ENCODE results near the gene STX3. TPM values are rescaled to one million over a fixed set of nuclear protein-coding genes. Genes with fewer than 3 reads are reported as not detected.

The STX3 gene
- total and polyA plus RNA-seq, 4 donors: 3.3 to 8.5 (median 5.8) TPM

GRCh38 chr11:59754494-59754858 lies 700 bp upstream of the STX3 start:
- H3K36me3 ChIP-seq (ENCODE audit: control insufficient read depth in 4 of 4, insufficient read depth in 3 of 4, low read depth in 1 of 4, low read length in 3 of 4): no peaks in the 10 kb centered on the region
- H3K27me3 ChIP-seq (ENCODE audit: control insufficient read depth in 4 of 4, insufficient read depth in 4 of 4, low read length in 3 of 4): no peaks in the 10 kb centered on the region
- TF ChIP-seq ZBTB33 (IDR thresholded peaks at IDR 0.05) (no peak), RAD21 (IDR thresholded peaks at IDR 0.05) (no peak), JUND (IDR thresholded peaks at IDR 0.05) (no peak), SP1 (IDR thresholded peaks at IDR 0.05) (no peak), FOXA1 (IDR thresholded peaks at IDR 0.05) (no peak), YY1 (IDR thresholded peaks at IDR 0.05) (no peak)
- TF ChIP-seq, protein P1, sequence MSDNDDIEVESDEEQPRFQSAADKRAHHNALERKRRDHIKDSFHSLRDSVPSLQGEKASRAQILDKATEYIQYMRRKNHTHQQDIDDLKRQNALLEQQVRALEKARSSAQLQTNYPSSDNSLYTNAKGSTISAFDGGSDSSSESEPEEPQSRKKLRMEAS (IDR thresholded peaks at IDR 0.05): no peak
- DNase-seq (ENCODE audit: low spot score): peak; percentile 37
- under 1% methylated on average over 20 of the region's 20 CpGs for WGBS
- peak overlapping the region; percentile 76 to 77 for H3K9ac ChIP-seq (ENCODE audit: low read depth in 1 of 2, low read length in 2 of 2)
- H3K4me3 ChIP-seq (ENCODE audit: low read depth in 1 of 3, low read length in 3 of 3): peak overlapping the region; percentile 85 to 92 (median 87)
- peaks cover 0 to 18% (median 10%) of the 10 kb centered on the region in 4 donors for H3K4me1 ChIP-seq (ENCODE audit: control insufficient read depth in 4 of 4, insufficient read depth in 4 of 4, low read length in 3 of 4)
- H3K27ac ChIP-seq (ENCODE audit: low read depth in 1 of 2, low read length in 2 of 2): peak overlapping the region; percentile 65 to 73
- H3K9me3 ChIP-seq (ENCODE audit: control insufficient read depth in 4 of 4, low read length in 3 of 4): no peaks in the 10 kb centered on the region

DNA sequence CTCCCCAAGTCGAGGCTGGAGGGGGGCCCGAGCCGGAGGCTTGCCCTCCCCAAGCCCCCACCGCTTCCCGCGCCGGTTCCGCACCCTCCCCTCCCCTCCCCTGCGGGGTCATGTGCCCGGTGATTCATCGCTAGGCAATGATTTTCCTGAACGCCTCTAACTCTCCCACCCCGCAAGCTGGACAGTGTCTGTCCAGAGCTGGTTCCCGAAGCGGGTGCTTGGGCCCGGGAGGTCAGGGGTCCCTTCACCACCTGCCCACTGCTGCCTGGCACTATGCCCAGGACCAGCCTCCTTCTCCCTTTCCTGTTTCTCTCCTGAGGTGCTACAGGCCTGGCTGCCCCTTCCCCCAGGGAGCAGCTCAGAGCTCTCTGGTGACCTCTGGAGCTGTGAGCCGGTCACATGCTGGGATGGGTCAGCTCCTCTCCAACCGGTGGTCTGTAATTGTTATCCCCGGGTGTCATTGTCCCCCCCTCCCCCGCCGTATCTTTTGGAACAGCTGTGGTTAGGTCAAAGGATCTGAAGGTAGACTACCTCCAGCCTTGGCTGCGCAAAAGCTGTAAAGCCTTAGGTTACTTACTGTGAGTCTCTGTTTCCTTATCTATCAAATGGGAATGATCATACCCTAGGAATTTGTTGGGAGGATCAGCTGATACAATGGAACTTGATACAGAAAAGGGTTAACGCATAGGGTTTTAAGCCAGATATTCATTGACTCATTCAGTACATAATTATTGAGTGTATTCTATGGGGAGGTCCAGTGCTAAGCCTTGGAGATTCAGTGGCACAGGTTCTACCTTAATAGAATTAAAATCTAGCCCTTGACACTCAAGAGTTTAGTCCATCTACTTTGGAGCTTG lies 753 bp downstream of the STX3 start:
- H3K27me3 ChIP-seq (ENCODE audit: control insufficient read depth in 4 of 4, insufficient read depth in 4 of 4, low read length in 3 of 4): no peaks in the 10 kb centered on the region
- H3K4me1 ChIP-seq (ENCODE audit: control insufficient read depth in 4 of 4, insufficient read depth in 4 of 4, low read length in 3 of 4): peaks cover 0 to 18% (median 10%) of the 10 kb centered on the region in 4 donors
- peak; percentile 51 for DNase-seq (ENCODE audit: low spot score)
- peak overlapping the region; percentile 65 to 73 for H3K27ac ChIP-seq (ENCODE audit: low read depth in 1 of 2, low read length in 2 of 2)
- H3K36me3 ChIP-seq (ENCODE audit: control insufficient read depth in 4 of 4, insufficient read depth in 3 of 4, low read depth in 1 of 4, low read length in 3 of 4): no peaks in the 10 kb centered on the region
- WGBS: 10% methylated on average over 23 of the region's 23 CpGs
- TF ChIP-seq, protein P2, sequence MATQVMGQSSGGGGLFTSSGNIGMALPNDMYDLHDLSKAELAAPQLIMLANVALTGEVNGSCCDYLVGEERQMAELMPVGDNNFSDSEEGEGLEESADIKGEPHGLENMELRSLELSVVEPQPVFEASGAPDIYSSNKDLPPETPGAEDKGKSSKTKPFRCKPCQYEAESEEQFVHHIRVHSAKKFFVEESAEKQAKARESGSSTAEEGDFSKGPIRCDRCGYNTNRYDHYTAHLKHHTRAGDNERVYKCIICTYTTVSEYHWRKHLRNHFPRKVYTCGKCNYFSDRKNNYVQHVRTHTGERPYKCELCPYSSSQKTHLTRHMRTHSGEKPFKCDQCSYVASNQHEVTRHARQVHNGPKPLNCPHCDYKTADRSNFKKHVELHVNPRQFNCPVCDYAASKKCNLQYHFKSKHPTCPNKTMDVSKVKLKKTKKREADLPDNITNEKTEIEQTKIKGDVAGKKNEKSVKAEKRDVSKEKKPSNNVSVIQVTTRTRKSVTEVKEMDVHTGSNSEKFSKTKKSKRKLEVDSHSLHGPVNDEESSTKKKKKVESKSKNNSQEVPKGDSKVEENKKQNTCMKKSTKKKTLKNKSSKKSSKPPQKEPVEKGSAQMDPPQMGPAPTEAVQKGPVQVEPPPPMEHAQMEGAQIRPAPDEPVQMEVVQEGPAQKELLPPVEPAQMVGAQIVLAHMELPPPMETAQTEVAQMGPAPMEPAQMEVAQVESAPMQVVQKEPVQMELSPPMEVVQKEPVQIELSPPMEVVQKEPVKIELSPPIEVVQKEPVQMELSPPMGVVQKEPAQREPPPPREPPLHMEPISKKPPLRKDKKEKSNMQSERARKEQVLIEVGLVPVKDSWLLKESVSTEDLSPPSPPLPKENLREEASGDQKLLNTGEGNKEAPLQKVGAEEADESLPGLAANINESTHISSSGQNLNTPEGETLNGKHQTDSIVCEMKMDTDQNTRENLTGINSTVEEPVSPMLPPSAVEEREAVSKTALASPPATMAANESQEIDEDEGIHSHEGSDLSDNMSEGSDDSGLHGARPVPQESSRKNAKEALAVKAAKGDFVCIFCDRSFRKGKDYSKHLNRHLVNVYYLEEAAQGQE (IDR thresholded peaks at IDR 0.05): peak; percentile 31
- TF ChIP-seq TAF1 (conservative IDR thresholded peaks at IDR 0.05) (no peak), SP1 (IDR thresholded peaks at IDR 0.05) (peak; percentile 13), JUND (IDR thresholded peaks at IDR 0.05) (peak; percentile 79 to 91)
- peak overlapping the region; percentile 55 to 92 (median 85) for H3K4me3 ChIP-seq (ENCODE audit: low read depth in 1 of 3, low read length in 3 of 3)
- peak overlapping the region in 1 of 2 donors; percentile 8 for H3K9ac ChIP-seq (ENCODE audit: low read depth in 1 of 2, low read length in 2 of 2)
- H3K9me3 ChIP-seq (ENCODE audit: control insufficient read depth in 4 of 4, low read length in 3 of 4): no peaks in the 10 kb centered on the region

DNA sequence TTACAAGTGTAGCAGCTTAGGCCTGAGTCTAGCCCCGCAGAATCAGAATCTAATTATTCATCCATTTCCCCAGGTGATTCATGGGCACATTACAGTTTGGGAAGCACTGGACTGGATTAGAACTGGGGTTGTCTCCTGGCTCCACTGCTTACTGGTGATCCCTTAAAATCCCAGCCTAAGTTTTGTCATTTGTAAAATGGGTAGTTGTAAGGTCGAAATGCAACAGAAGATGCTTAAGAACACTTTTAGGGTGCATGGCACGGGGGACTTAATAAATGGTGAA lies 1.3 kb downstream of the STX3 start:
- no peak for TF ChIP-seq JUND (IDR thresholded peaks at IDR 0.05)
- no peak for TF ChIP-seq GABPA (IDR thresholded peaks at IDR 0.05 in 1 of 2, conservative IDR thresholded peaks at IDR 0.05 in 1 of 2)
- TF ChIP-seq HNF4A (conservative IDR thresholded peaks at IDR 0.05): no peak
- TF ChIP-seq, protein P2 (IDR thresholded peaks at IDR 0.05): no peak
- no peaks in the 10 kb centered on the region for H3K36me3 ChIP-seq (ENCODE audit: control insufficient read depth in 4 of 4, insufficient read depth in 3 of 4, low read depth in 1 of 4, low read length in 3 of 4)
- peak overlapping the region in 1 of 2 donors; percentile 73 for H3K27ac ChIP-seq (ENCODE audit: low read depth in 1 of 2, low read length in 2 of 2)
- 69% methylated on average over 3 of the region's 3 CpGs for WGBS
- no peak overlapping the region for H3K9ac ChIP-seq (ENCODE audit: low read depth in 1 of 2, low read length in 2 of 2)
- H3K27me3 ChIP-seq (ENCODE audit: control insufficient read depth in 4 of 4, insufficient read depth in 4 of 4, low read length in 3 of 4): no peaks in the 10 kb centered on the region
- no peak for DNase-seq (ENCODE audit: low spot score)
- H3K4me1 ChIP-seq (ENCODE audit: control insufficient read depth in 4 of 4, insufficient read depth in 4 of 4, low read length in 3 of 4): peaks cover 0 to 18% (median 10%) of the 10 kb centered on the region in 4 donors
- H3K9me3 ChIP-seq (ENCODE audit: control insufficient read depth in 4 of 4, low read length in 3 of 4): no peaks in the 10 kb centered on the region
- no peak overlapping the region for H3K4me3 ChIP-seq (ENCODE audit: low read depth in 1 of 3, low read length in 3 of 3)
